Activated CD4-positive, alpha-beta memory T cell treated with anti-CD3 and anti-CD28 coated beads for 36 hours (primary cell): ENCODE data around the gene ZNHIT3. TPM values are rescaled to one million over a fixed set of nuclear protein-coding genes. Genes with fewer than 3 reads are reported as not detected.
A peak's percentile ranks its signal among the peaks of the same experiment; 100 is the strongest.
"Not testable (repeated sequence)": the region's sequence is repeated elsewhere in the genome, so short reads cannot be mapped to it uniquely, and the experiment has no call there.

Experiments
- CTCF ChIA-PET: fragments of 350-600 bp; sonication (Branson Sonifier 250); formaldehyde crosslinking; loops from one replicate; lab custom pipeline; 2021; ENCODE audit warnings: antibody characterized with exemption, inconsistent platforms; lab: Charles Lee
- POLR2A ChIA-PET: fragments of 350-600 bp; sonication (Branson Sonifier 250); formaldehyde crosslinking; loops from one replicate; lab custom pipeline; 2021; ENCODE audit warnings: antibody characterized with exemption; lab: Charles Lee
- DNase-seq: peaks from one replicate; pipeline ENCODE4 v3.0.0-alpha.2; 2020
- H3K27ac Mint-ChIP-seq: one replicate; pipeline ENCODE4 v1.8.0; 2021; ENCODE audit warnings: mixed read lengths
- H3K27me3 Mint-ChIP-seq: one replicate; pipeline ENCODE4 v1.8.0; 2021; ENCODE audit warnings: mixed read lengths
- H3K36me3 Mint-ChIP-seq: one replicate; pipeline ENCODE4 v1.8.0; 2021; ENCODE audit warnings: mixed read lengths
- H3K4me1 Mint-ChIP-seq: one replicate; pipeline ENCODE4 v1.8.0; 2021; ENCODE audit warnings: low read depth, mixed read lengths
- H3K4me3 Mint-ChIP-seq: one replicate; pipeline ENCODE4 v1.8.0; 2021; ENCODE audit warnings: mild to moderate bottlenecking, mixed read lengths
- H3K9me3 Mint-ChIP-seq: one replicate; pipeline ENCODE4 v1.8.0; 2021; ENCODE audit warnings: mixed read lengths
- intact Hi-C: fragments of 100-400 bp; cut with micrococcal nuclease; formaldehyde crosslinking; loops from one replicate; pipeline ENCODE4 v1.15.1; 2023
- total RNA-seq, 2 experiments: library from RNA; stranded (reverse); gene quantifications; one replicate each; pipeline ENCODE4 v1.2.3, GENCODE V29; 2021

The ZNHIT3 gene
- 10 to 100 TPM; 41.6 to 45.2 TPM for total RNA-seq

GRCh38 chr17:36486204-36487194 lies at the start of gene ZNHIT3:
Gene ZNHIT3 (plus strand): TSS chr17:36486681. CDS start chr17:36486700, 19 bp downstream.
- POLR2A ChIA-PET: interaction anchor here (0.7 to 1.4 kb wide), 3 partner anchors 49 to 59 kb away, joined by 3 to 5 read pairs (median 3); partner anchors contain the start of genes GGNBP2 and PIGW
- H3K36me3 Mint-ChIP-seq: peaks cover 13% of the 10 kb centered on the region
- DNase-seq: peak; percentile 96
- H3K27ac Mint-ChIP-seq: peak within 1 kb of the TSS; percentile 93
- intact Hi-C loops: loop anchor here (2.0 to 5.0 kb wide), 2 partner anchors 48 to 106 kb away; partner anchors contain the start of genes DHRS11, MYO19 and PIGW
- H3K4me1 Mint-ChIP-seq: peaks cover 48% of the 10 kb centered on the region
- peaks cover 13% of the 10 kb centered on the region for H3K27me3 Mint-ChIP-seq
- H3K4me3 Mint-ChIP-seq: peak within 1 kb of the TSS; percentile 94
- H3K9me3 Mint-ChIP-seq: no peaks in the 10 kb centered on the region
- CTCF ChIA-PET: interaction anchor here (1.0 to 1.4 kb wide), 2 partner anchors 414 to 517 kb away, joined by 4 to 8 read pairs; no protein-coding TSS in a partner anchor

- CTCF ChIA-PET, H3K27me3 Mint-ChIP-seq, H3K9me3 Mint-ChIP-seq, POLR2A ChIA-PET, H3K4me1 Mint-ChIP-seq, intact Hi-C loops, H3K4me3 Mint-ChIP-seq, H3K36me3 Mint-ChIP-seq, DNase-seq, H3K27ac Mint-ChIP-seq: not testable (repeated sequence)
These were observed 44.7 kb upstream of the ZNHIT3 start for GRCh38 chr17:36441792-36442191.

GRCh38 chr17:36443777-36444176 lies 42.7 kb upstream of the ZNHIT3 start:
- no peaks in the 10 kb centered on the region for H3K27me3 Mint-ChIP-seq
- no peaks in the 10 kb centered on the region for H3K9me3 Mint-ChIP-seq
- H3K36me3 Mint-ChIP-seq: no peaks in the 10 kb centered on the region
- H3K27ac Mint-ChIP-seq: no peak overlapping the region
- intact Hi-C loops: no loop called here
- DNase-seq: no peak
- no peaks in the 10 kb centered on the region for H3K4me1 Mint-ChIP-seq
- POLR2A ChIA-PET: no interaction called here
- CTCF ChIA-PET: no interaction called here
- H3K4me3 Mint-ChIP-seq: no peak overlapping the region

- H3K27me3 Mint-ChIP-seq, intact Hi-C loops, H3K9me3 Mint-ChIP-seq, DNase-seq, CTCF ChIA-PET, POLR2A ChIA-PET, H3K27ac Mint-ChIP-seq, H3K4me3 Mint-ChIP-seq, H3K36me3 Mint-ChIP-seq, H3K4me1 Mint-ChIP-seq: not testable (repeated sequence)
These were observed 36.5 kb upstream of the ZNHIT3 start for GRCh38 chr17:36449997-36450396.

- H3K9me3 Mint-ChIP-seq, H3K4me3 Mint-ChIP-seq, H3K4me1 Mint-ChIP-seq, intact Hi-C loops, H3K27ac Mint-ChIP-seq, DNase-seq, POLR2A ChIA-PET, H3K36me3 Mint-ChIP-seq, CTCF ChIA-PET, H3K27me3 Mint-ChIP-seq: not testable (repeated sequence)
These were observed 33.6 kb upstream of the ZNHIT3 start for GRCh38 chr17:36452888-36453287.

- intact Hi-C loops, CTCF ChIA-PET, H3K9me3 Mint-ChIP-seq, H3K36me3 Mint-ChIP-seq, H3K4me3 Mint-ChIP-seq, H3K27ac Mint-ChIP-seq, DNase-seq, POLR2A ChIA-PET, H3K4me1 Mint-ChIP-seq: not testable (repeated sequence)
- H3K27me3 Mint-ChIP-seq: peaks cover 19% of the 10 kb centered on the region
These were observed 28.8 kb upstream of the ZNHIT3 start for GRCh38 chr17:36457701-36458100.

GRCh38 chr17:36459045-36459444 lies 27.4 kb upstream of the ZNHIT3 start:
- ChIA-PET POLR2A (no interaction called here), CTCF (no interaction called here)
- Mint-ChIP-seq H3K27ac (no peak overlapping the region), H3K27me3 (peaks cover 30% of the 10 kb centered on the region), H3K9me3 (no peaks in the 10 kb centered on the region), H3K36me3 (no peaks in the 10 kb centered on the region), H3K4me1 (no peaks in the 10 kb centered on the region), H3K4me3 (no peak overlapping the region)
- intact Hi-C loops: no loop called here
- DNase-seq: no peak

- Mint-ChIP-seq H3K4me1 (no peaks in the 10 kb centered on the region), H3K4me3 (no peak overlapping the region), H3K27ac (no peak overlapping the region), H3K9me3 (no peaks in the 10 kb centered on the region), H3K36me3 (no peaks in the 10 kb centered on the region), H3K27me3 (peaks cover 30% of the 10 kb centered on the region)
- POLR2A ChIA-PET: no interaction called here
- CTCF ChIA-PET: interaction anchor here (1.3 kb wide), 1 partner anchor 490 kb away, joined by 3 read pairs; no protein-coding TSS in a partner anchor
- intact Hi-C loops: no loop called here
- DNase-seq: no peak
These were observed 26.9 kb upstream of the ZNHIT3 start for GRCh38 chr17:36459601-36460000.

- Mint-ChIP-seq H3K36me3 (no peaks in the 10 kb centered on the region), H3K27ac (no peak overlapping the region), H3K9me3 (no peaks in the 10 kb centered on the region), H3K4me1 (no peaks in the 10 kb centered on the region), H3K27me3 (peaks cover 36% of the 10 kb centered on the region), H3K4me3 (no peak overlapping the region)
- ChIA-PET CTCF (interaction anchor here (1.3 kb wide), 1 partner anchor 491 kb away, joined by 3 read pairs; no protein-coding TSS in a partner anchor), POLR2A (no interaction called here)
- no peak for DNase-seq
- intact Hi-C loops: no loop called here
These were observed 26.1 kb upstream of the ZNHIT3 start for GRCh38 chr17:36460265-36460937.

GRCh38 chr17:36461330-36462110 lies 25.0 kb upstream of the ZNHIT3 start:
- POLR2A ChIA-PET: no interaction called here
- no peaks in the 10 kb centered on the region for H3K4me1 Mint-ChIP-seq
- no peak for DNase-seq
- peaks cover 38% of the 10 kb centered on the region for H3K27me3 Mint-ChIP-seq
- no peak overlapping the region for H3K27ac Mint-ChIP-seq
- intact Hi-C loops: no loop called here
- H3K4me3 Mint-ChIP-seq: no peak overlapping the region
- no peaks in the 10 kb centered on the region for H3K36me3 Mint-ChIP-seq
- CTCF ChIA-PET: no interaction called here
- no peaks in the 10 kb centered on the region for H3K9me3 Mint-ChIP-seq

- intact Hi-C loops: no loop called here
- H3K9me3 Mint-ChIP-seq: no peaks in the 10 kb centered on the region
- CTCF ChIA-PET: no interaction called here
- POLR2A ChIA-PET: no interaction called here
- H3K36me3 Mint-ChIP-seq: no peaks in the 10 kb centered on the region
- peaks cover 51% of the 10 kb centered on the region for H3K27me3 Mint-ChIP-seq
- DNase-seq: peak; percentile 79
- no peak overlapping the region for H3K27ac Mint-ChIP-seq
- no peak overlapping the region for H3K4me3 Mint-ChIP-seq
- H3K4me1 Mint-ChIP-seq: no peaks in the 10 kb centered on the region
These were observed 22.3 kb upstream of the ZNHIT3 start for GRCh38 chr17:36463916-36464764.
